Activated T-cell treated with anti-CD3 and anti-CD28 coated beads, Interleukin-2, amount 50 U/mL, for 1 hour (primary cell): ENCODE measurements around the gene LSS.

Experiments used
- DNase-seq: peaks from one replicate; pipeline ENCODE4 v3.0.0-alpha.2; 2020

LSS gene

DNA sequence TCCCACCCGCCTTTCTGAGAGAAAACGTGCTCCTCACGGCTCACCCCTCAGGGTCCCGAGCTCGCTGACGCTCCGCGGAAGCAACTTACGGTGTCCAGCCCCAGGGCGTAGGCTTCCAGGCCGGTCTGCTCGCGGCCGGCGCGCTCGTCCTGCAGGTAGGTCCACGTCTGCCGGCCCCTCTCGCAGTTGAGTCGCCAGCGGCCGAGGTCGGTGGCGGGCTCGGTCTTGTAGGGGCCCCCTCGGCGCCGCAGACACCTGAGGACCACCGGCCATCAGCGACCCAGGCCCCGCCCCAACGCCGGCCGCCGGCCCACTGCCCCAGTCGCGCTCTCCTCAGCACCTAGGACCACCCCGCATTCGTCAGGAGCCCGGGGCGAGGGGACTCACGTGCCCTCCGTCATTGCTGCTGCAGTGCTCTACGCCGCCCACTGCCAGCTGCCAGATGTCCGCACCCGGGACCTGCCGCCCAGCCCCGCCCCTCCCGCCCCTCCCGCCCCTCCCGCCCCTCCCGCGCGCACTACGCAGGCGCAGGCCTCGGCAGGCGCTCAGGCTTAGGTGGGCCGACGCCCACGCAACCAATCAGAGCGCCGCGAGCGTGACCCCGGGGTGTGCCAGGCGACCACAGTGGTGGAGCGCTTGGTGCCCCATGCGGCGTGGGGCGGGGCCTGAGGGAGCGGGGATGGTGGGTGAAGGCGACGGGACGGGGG lies at the start of gene LSS:
LSS (minus strand) TSS at position 430 of the 707 bp plus-strand sequence; CDS start at position 401, 29 bp downstream.
- peak; percentile 95 for DNase-seq

DNA sequence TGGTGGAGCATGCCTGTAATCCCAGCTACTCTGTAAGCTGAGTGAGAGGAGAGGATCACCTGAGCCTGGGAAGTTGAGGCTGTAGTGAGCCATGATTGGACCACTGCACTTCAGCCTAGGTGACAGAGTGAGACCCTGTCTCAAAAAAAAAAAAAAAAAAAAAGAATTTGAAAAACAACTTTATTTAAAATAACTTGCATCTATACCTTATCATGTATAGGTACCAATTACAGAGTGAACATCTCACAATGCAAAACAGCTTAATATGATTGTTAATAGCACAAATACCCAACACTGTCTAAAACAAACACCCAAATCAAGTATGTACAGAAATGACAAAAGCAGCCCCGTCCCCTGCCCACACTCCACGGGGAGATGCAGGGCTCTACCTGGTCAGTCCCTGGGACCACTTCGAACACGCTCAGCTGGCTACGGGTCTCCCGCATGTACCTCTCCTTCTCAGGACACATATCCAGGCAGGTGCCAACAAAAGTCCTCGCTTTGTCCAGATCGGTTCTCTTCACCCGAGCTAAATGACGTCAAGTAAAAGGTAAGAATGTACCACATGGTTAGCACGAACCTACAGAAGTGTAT lies 46.3 kb upstream of the LSS start:
- DNase-seq, result no peak

DNA sequence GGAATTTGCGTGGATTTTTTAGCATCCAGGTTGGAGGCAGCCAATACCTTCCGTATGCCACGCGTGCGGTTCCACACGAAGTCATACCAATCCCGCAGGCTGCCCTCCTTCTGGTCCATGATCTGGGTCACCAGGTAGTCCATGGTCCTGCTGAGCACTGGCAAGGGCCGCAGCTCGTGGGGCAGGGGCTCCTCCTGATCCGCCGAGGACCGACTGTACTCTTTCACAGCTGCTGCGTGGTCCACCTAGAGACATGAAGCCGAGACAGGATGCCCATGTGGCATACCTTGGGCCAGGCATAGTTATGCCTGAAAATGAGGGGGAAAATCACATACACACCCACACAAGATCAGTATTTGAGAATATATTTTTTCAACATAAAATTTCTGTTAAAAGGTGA lies 44.8 kb upstream of the LSS start:
- no peak for DNase-seq

DNA sequence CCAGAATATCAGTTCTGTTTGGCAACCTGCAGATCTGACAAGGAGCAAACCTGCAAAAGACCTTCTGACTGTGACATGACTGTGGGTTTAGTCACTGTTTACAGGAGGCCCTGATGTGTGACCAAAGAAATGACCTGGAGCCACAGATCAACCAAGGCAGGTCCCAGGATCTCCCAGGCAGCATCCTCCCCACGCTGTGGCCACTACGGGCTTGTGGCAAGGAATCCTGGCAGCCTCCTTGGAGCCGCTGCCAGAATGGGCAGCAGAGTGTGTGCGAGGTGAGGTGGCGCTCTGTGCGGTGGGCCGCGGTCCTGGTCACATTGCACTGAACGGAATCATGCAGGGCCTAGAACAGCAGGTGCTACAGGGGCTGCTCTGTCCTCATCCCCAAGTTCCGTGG lies 40.9 kb upstream of the LSS start:
- no peak for DNase-seq

DNA sequence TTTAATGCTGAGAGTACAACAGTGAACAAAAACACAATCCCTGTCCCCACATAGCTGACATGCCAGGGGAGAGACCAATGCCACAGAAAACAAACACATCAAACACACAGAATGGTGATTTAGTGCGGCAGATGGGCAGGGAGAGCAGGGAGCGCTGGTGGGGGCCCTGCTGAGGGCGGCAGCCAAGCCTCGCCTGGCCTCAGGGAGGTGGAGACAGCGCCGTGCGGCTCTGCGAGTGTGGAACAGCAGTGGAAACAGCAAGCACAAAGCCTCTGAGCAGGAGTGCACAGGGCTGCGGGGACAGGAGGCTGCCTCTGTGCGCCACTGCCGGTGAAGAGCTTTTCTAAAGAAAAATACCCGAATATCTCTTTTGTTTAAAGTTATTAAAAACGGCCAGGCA lies 39.8 kb upstream of the LSS start:
- no peak for DNase-seq

DNA sequence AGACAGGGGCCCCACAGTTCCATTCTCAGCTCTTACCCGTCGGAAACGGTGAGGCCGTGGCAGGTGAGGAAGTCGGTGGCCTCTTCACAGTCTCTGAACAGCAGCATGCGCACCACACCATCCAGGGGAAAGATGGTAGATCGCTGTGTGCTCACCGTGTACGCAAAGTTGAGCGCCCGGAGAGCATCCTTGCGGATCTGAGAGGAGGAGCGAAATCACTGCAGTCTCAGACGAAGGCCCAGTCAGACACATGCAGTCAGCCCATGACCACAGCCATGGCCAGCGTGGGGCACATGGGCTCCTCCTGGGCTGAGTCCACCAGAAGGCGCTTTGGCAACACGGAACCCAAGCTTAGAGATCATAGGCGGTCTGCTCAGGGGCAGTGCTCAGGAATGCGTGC lies 38.4 kb upstream of the LSS start:
- no peak for DNase-seq

DNA sequence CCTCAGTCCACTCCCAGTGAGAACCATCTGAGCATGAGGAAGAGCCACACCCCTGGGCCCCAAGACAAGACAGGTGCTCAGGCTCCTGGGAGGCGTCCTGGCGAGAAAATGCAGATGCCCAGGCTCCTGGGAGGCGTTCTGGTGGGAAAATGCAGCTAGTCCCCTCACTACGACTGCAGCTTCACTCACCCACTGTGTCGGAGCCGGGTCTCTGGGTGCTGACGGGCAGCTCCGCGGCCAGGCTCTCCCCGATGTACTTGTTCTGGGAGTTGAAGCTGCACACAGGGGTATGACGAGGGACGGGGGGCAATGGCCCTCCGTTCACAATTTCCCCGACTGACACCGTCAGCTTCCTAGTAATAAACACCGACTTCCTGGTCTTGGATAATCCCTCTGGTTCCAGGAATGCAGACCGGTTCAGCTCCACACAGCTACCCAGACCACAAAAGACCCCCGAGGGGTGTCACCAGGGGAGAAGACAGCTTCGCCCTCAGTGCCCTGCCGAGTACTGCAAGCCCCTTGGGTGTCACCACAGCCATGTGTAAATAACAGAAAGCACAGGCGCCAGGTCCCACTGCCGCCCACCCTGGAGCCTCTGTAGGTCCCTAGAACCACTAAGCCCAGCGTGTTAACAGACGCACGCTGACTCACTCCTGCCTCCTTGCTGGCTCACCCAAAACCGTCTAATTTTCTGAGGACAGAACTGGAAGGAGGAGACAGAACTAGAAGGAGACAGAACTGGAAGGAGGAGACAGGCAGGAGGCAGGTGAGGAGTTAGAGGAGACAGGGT lies 37.4 kb upstream of the LSS start:
- DNase-seq, result no peak

DNA sequence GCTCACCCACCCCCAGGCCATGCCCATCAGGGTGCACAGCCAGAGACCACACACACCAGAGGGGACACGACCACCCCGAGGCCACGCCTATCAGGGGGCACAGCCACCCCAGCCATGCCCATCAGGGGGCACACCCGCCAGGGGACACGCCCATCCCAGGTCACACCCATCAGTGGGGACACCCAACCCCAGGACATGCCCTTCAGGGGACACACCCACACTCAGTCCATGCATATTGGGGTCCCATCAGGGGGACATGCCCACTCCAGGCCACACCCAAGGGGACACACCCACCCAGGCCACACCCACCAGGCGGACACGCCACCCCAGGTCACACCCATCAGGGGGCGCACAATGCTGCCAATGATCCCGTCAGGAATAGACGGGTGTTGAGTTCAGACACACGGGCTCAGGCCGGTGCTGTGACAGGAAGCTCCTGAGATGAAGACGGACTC lies 36.1 kb upstream of the LSS start:
- no peak for DNase-seq

DNA sequence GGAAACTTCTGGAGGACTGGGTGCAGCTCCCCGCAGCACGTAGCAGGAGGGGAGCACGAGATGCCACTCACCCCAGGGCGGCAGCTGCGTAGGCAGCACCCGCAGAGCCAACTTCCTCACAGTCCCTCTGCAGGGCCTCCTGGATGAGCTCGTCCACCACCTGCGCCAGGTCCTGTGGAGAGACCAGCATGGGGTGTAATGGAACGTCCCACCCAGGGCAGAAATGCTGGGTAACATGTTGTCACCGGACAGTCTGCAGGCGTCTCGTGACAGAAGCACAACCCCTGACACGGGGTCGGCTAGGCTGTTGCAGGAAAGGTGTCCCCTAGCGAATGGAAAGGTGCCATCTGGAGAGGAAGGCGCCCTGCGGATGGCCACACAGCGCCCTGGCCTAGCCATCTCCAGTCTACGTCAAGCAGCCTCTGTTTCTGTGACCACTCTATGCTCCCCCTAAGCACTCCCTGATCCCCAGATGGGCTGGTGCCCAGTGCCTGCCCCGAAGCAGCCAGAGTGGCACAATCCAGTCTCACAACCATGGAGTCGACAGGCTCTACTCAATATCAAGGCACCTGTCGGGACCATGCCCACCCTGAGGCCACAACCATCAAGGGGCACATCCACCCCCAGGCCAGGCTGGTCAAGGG lies 35.6 kb upstream of the LSS start:
- DNase-seq, result no peak

DNA sequence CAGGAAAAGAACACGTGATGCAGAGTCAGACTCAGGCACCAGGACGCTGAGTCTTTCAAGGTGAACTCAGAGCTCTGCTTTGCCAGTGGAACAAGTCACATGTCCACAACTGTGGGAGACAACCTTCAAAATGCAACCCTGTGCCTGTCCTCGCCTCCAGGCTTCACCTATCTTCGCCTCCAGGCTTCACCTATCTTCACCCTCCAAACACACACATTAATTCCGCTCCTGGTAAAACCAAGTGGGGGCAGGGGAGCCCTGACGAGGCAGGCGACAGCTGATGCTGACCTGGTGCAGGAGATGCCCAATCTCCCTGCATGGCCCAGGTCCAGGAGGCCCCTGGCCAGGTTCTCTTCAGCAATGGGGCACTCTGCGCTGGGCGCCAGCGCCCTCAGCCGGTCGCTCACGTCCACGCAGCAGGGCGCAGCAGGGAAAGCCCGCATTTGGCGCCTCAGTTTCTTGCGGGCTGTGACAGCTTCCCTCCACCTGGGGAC lies 28.0 kb upstream of the LSS start:
- no peak for DNase-seq

DNA sequence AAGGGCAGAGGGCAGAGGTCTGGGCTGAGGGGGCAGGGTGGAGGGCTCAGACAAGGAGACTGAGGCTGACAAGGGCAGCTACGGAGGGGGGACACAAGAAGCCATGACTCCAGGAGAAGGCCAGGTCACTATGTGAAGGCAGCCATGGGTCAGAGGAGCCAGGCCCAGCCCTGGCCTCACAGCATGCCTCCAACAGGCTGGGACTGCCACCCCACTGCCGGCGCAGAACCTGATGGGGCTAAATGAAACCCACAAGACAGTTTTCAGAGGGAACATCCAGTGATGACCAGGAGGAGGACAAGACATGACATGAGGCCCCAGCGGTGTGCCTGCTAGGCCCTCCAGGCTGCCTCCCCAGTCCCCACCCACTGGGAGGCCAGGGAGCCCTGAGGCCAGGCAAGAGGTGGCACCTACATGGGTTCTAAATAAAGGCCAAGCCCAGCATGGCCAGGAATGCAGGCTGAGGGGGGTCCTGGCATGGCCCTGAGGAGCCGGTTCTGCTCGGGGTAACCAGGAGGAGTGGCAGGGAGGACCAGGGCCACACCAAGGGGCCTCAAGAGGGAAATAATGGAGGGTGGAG lies 27.3 kb upstream of the LSS start:
- no peak for DNase-seq

DNA sequence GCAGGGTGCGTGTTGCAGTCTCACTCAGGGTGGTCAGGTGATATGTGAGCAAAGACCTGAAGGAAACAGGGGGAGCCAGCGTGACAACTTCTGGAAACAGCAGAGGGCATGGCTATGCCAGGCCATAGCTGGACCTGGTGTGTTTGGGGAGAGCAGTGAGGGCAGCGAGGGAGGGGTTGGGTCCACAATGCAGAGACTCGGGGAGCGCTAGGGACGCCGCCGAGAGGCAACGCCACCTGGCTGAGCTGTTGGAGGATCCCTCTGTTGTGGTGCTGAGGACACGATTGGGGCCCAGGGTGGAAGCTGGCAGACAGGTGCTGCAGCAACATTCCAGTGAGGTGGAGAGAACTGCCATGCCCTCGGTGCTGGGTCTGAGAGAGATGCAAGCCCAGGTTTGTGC lies 26.6 kb upstream of the LSS start:
- no peak for DNase-seq

DNA sequence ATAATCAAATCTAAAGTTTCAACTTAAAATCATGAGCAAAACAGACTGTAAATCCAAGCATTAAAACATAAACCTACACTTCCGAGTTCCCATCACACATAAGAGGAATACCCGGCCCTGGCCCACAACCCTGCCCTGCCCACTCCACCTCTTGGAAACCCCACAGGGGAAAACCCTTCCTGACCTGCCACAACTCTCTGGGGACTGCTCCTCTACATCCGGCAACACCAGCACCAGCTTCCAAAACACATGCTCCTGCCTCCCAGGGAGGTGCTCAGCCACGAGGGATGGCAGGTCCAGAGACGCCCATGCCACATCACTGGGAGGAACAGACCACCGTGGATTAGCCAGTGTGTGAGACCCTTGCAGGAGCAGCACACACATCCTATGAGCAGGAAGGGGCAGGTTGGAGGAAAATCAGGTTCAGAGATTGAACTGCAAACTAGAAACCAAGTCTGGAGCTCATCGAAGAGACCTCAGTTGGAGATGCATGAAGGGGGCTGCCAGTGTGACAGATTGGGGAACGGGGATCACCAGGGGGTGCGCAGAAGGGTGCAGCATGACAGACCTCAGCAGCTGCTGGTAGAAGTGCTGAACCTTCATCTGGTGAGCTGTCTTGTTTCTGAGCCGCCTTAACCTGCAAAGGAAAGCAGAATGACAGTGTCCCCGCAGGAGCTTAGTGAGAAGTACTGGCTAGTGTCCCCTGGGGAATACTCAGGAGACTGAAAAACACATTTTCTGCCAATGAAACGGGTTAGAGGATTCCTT lies 25.8 kb upstream of the LSS start:
- DNase-seq, result no peak

DNA sequence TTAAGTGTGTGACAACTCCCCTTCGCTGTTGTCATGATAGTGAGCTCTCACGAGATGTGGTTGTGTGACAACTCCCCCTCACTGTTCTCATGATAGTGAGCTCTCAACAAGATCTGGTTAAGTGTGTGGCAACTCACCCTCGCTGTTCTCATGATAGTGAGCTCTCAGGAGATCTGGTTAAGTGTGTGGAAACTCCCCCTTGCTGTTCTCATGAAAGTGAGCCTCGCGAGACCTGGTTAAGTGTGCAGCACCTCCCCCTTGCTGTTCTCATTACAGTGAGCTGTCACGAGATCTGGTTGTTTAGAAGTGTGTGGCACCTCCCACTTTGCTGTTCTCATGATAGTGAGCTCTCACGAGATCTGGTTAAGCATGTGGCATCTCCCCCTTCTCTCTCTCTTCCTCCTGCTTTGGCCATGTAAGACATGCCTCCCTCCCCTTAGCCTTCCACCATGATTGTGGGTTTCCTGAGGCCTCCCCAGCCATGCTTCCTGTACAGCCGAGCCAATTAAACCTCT lies 25.1 kb upstream of the LSS start:
- no peak for DNase-seq

DNA sequence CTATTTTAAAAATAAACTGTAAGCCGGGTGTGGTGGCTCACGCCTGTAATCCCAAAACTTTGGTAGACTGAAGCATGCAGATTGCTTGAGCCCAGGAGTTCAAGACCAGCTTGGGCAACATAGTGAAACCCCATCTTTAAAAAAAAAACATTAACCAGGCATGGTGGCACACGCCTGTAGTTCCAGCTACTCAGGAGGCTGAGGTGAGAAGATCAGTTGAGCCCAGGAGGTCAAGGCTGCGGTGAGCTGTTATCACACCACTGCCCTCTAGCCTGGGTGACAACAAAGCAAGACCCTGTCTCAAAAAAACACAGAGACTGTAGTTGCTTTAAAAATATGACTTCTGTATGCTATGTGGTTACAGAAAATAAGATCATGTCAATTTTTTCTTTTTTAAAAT lies 24.3 kb upstream of the LSS start:
- DNase-seq, result no peak

DNA sequence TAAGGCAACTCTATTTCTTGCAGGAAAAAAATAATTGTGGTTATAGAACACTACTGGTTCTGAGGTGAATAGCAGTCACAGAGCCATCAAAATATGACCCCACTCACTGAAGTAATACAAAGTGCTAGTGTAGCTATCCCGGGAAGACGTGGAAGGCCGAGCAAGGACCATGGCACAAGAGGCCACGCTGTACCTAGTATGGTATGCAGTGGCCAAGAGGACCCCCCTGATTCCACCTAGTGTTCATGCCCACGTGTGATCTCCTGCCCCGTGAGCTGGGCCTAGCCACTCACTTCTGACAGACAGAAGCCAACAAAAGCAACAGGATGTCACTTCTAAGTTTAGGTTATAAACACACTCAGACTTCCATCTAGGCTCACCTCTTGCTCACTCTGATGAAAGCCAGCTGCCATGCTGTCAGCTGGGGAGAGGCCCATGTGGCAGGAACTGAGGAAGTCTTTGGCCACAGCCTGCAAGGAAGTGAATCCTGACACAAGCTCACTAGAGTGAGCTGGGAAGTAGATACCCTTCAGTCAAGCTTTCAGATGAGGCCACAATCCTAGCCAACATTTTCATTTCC lies 21.7 kb upstream of the LSS start:
- DNase-seq, result no peak

DNA sequence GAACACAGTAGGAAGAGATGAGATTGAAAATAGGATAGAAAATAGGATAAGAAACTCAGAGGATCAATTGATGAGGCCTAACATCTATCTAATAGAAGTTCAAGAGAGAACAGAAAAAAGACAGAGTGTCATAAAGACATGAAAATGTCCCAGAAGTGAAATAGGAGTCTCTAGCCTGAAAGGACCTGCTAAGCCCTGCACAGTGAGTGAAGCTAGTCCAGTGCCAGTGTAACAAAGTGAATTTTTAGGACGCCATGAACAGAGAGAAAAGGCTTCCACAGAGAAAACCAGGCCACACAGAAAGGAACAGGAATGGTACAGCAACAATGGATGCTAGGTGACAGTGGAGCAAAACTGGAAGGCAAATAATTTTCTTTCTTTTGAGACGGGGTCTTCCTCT lies 20.3 kb upstream of the LSS start:
- DNase-seq, result no peak

DNA sequence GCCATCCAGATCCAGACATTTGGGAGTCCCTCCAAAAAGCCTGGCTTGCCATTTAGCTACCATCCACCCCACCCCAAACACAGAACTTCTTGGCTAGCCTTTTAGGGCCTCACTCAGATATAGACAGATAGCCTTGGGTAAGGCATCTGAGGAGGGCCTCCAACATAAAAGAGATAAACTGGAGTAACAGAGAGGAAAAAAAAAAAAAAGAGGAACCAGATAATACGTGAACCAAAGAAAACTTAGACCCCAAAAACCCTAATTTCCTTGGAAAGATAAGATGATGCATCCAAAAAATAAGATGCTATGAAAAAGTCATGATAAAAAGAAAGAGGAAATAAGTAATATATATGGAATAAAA lies 19.8 kb upstream of the LSS start:
- DNase-seq, result no peak

DNA sequence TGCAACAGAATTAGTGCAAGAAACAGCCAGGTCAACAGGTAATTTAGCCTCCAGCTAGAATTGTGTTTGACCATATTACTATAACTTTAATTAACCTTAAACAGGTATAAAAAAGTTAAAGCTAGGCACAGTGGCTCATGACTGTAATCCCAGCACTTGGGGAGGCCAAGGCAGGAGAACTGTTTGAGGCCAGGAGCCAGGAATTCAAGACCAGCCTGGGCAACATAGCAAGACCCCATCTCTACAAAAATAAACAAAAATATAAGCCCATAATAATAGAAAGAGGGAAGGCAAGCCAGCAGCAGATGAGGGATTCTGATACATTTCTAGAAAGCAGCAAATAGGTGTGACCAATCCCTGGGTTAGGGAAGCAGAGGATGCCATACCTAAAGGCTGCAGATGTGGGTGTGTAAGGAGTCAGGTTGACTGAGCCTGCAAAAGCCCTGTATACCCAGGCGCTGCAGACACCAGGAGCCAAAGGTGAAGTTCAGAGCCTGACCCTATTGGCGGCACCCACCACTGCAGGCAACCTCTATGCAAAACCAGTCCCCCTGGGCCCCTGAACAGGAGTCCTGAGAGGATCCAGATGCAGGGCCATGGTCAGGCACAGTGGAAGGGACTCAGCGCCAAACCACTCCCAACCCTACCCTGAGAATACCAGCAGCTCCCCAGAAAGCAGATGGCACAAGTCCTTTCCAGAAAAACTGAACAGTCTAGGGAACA lies 19.3 kb upstream of the LSS start:
- DNase-seq, result no peak

DNA sequence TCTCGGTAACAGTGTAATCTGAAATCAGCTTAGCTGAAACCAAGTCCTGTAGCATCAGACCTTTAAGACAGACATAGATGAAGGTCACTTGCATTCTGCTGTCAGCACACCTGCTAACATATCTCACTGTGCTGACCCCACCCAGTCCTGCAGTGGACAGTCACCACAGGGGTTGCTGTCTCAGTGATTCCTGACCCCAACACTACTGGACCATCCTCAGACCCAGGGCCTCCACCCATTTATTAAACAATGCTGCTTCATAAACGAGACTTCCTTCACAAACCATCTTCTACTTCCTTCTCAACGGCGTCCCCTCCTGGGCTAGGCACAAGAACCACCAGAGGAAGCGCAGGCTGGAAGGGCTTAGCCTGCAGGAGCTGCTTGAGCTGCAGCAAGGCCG lies 17.8 kb upstream of the LSS start:
- no peak for DNase-seq
